Retinal pigment epithelial cell (primary cell): ENCODE measurements around the gene AOX1.
"Not testable (repeated sequence)": the region's sequence is repeated elsewhere in the genome, so short reads cannot be mapped to it uniquely, and the experiment has no call there.

Source experiments
- DNase-seq: peaks from one replicate; pipeline ENCODE4 v3.0.0-alpha.2; 2010; ENCODE audit warnings: low read depth
- H3K4me3 ChIP-seq: 2 replicates; pipeline ENCODE4 v1.5.1; 2011; ENCODE audit warnings: mild to moderate bottlenecking, low read length, control low read depth, moderate library complexity
- TF ChIP-seq, protein P1 (sequence below): conservative IDR thresholded peaks from 2 replicates; pipeline ENCODE4 v1.5.1; 2011; ENCODE audit warnings: low read depth, low read length, control low read depth, inconsistent platforms

AOX1 gene

DNA sequence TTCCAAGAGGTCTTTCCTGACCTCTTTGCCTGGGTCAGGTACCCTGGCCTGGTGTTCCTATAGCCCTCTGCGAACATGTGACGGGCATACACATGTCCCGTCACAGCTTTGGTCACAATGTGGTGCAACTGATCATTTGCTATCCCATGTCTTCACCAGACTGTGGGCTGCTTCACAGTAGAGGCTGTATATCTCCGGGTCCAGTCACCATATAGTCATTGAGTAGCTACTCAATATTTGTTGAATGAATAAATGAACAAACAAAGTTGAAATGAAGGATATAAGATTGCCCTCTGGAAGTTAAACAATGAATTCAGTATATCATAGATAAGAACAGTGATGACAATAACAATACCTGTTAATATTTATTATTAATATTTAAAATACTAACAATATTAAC lies 16.8 kb downstream of the AOX1 start:
- H3K4me3 ChIP-seq, result no peak overlapping the region
- TF ChIP-seq, protein P1, sequence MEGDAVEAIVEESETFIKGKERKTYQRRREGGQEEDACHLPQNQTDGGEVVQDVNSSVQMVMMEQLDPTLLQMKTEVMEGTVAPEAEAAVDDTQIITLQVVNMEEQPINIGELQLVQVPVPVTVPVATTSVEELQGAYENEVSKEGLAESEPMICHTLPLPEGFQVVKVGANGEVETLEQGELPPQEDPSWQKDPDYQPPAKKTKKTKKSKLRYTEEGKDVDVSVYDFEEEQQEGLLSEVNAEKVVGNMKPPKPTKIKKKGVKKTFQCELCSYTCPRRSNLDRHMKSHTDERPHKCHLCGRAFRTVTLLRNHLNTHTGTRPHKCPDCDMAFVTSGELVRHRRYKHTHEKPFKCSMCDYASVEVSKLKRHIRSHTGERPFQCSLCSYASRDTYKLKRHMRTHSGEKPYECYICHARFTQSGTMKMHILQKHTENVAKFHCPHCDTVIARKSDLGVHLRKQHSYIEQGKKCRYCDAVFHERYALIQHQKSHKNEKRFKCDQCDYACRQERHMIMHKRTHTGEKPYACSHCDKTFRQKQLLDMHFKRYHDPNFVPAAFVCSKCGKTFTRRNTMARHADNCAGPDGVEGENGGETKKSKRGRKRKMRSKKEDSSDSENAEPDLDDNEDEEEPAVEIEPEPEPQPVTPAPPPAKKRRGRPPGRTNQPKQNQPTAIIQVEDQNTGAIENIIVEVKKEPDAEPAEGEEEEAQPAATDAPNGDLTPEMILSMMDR, result no peak

DNA sequence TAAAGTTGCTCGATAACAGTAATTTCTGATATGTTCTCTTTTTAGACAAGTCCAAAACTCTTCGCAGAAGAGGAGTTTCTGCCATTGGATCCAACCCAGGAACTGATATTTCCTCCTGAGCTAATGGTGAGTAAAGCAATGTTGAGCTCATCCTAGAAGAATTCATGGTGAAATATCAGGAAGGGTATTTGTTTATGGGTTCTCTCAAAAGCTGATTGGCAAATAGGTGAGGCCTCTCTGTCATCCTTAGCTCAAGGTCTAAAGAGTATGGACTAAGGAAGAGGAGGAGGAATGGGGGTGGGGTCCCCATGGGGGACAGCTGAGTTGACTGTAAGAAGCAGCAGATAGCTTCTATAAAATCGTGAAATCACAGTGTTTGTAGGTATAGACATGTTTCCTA lies 18.2 kb downstream of the AOX1 start:
- no peak for DNase-seq
- TF ChIP-seq, protein P1, result no peak
- no peak overlapping the region for H3K4me3 ChIP-seq

More for the DNA sequence above, 16.8 kb downstream of the AOX1 start:
- no peak for DNase-seq

DNA sequence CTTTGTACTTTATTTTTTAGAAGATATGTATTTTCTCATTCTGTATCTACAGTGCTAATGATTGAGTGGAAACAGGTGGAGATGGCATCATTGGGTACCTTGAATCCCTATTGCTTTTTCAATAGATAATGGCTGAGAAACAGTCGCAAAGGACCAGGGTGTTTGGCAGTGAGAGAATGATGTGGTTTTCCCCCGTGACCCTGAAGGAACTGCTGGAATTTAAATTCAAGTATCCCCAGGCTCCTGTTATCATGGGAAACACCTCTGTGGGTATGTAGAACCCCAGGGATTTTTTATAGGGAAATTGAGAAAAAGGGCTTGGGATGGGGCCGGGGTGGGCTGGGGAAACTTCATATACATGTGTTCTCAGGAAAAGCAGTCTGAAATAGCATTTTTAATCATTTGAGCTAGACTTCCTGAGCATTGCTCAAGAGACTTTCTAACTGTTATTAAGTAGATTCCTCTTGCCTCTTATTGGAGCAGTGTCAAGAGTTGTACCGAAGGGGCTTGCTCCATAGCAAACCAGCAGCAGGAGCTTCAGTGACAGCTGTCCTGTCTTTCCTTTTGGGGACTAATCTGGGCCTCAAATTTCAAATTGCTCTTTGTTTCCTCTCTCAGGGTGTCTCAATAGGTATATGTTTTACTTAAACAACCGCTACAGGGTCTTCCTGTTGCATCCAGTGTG lies 18.9 kb downstream of the AOX1 start:
- TF ChIP-seq, protein P1, result no peak
- H3K4me3 ChIP-seq, result no peak overlapping the region
- DNase-seq, result no peak

DNA sequence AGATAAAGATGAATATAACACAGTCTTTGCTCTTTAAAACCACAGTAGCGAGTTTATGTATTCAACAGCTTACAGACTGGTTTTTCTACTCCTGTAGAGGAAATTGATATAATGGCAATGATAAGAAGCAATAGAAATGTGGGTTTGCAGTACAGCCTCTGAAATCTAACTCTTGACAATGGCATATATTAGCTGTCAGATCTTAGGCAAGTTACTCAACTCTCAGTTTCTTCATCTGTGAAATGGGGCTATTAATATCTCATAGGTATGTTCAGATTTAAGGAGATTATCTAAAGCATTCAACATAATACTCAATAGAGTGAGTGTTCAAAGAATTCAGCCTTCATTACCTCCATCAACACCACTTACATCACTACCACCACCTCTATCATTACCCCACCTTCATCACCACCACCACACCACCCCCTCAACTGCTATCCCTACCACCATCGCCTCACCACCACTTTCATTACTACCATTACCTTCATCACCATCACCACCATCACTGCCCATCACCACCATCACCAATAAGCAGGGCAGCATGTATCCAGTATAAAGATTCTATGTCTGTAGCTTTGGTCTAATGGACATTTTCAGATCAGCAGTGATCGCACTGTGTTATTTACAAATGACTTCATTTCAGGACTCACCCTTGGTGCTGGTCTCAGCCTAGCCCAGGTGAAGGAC lies 22.7 kb downstream of the AOX1 start:
- TF ChIP-seq, protein P1, result no peak
- DNase-seq, result no peak
- H3K4me3 ChIP-seq, result no peak overlapping the region

DNA sequence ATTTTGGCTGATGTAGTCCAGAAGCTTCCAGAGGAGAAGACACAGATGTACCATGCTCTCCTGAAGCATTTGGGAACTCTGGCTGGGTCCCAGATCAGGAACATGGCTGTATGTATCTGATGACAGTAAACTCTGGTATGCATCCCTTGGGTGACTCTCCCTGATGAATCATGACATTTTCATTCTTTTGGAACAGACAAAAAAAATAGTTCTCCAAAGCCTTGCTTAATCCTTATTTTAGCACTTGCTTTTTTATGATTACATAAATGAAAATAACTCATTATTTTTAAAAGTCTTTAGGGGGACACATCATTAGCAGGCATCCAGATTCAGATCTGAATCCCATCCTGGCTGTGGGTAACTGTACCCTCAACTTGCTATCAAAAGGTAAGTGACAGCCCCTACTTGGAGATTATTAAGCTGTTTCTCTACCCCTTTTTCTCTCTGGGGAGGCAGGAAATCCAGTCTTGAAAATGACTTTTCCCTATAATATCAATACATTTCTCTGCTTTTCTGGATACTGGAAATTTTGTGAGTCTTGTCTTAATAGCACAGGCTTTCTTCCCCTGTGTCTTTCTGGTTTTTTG lies 23.3 kb downstream of the AOX1 start:
- H3K4me3 ChIP-seq, result no peak overlapping the region
- DNase-seq, result no peak
- TF ChIP-seq, protein P1, result no peak

DNA sequence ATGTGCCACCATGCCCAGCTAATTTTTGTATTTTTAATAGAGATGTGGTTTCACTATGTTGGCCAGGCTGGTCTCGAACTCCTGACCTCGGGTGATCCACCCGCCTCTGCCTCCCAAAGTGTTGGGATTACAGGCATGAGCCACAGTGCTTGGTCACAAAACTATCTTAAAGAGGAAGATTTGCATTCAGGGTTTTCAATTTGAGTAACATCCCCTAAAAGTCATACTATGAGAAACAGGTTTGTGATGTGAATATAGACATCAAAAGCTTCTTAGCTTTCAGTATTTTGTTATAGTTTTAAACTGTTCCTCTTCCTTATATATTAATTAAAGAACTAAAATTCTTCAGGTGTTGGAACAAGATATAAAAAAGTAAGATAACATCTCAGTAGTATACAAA lies 24.4 kb downstream of the AOX1 start:
- H3K4me3 ChIP-seq, DNase-seq: not testable (repeated sequence)

DNA sequence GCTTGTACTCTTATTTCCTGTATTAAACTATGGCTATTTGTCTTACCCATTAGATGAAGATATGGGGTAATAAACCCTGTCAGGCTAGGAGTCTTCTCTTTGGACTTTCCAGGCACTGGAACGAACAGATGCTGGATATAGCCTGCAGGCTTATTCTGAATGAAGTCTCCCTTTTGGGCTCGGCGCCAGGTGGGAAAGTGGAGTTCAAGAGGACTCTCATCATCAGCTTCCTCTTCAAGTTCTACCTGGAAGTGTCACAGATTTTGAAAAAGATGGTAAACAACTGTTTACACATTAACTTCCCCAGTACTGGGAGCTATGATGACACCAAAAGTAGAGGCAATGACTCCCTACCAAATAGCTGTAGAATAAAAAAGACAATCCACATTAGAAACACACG lies 27.9 kb downstream of the AOX1 start:
- TF ChIP-seq, protein P1, result no peak
- no peak overlapping the region for H3K4me3 ChIP-seq
- no peak for DNase-seq
